HPDE6-E6E7 (cell line): ENCODE measurements around the gene CETN1.

Source experiments
- DNase-seq: peaks from one replicate; pipeline ENCODE4 v3.0.0; 2011; ENCODE audit warnings: missing footprints; ENCODE audit errors: extremely low spot score

The CETN1 gene

DNA sequence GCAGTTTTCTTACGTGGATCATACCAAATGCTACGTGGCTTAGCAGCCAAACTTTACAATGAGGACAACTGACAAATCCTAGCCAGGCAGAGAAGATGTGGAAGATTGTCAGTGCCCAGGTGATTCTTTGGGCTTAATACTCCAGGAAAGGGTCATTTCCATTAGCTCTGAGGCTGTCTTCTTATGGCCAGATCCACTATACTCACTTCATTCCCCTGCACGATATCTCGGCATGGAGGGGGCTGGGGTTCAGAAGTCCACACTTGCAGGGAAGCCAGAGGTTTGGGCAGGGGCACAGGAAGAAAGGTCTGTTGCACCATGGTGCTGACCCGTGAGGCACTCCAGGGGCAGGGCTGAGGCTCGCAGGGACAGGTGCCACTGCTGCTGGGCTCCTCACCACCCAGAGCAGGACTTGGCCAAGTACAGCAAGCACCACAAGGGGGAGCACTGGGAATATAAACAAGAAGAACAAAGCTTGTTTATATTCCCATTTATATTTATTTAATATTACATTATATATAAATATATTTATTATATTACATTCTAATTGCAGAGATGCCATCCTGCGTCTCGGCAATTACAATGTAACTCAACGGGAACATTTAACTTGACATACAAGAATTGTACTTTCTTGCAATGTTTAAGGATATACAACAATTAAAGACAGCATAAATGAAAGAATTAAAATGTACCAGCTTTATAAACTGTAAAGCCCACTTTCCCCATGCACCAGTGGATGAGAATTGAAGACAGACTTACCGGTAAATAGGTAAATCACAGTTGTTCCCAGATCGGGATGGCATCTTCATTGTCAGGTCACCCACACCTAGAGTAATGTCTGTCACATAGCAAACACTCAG is 43.8 kb downstream of the CETN1 start:
- peak; percentile 43 for DNase-seq

GRCh38 chr18:627231-627630 is 47.1 kb downstream of the CETN1 start:
- no peak for DNase-seq

DNA sequence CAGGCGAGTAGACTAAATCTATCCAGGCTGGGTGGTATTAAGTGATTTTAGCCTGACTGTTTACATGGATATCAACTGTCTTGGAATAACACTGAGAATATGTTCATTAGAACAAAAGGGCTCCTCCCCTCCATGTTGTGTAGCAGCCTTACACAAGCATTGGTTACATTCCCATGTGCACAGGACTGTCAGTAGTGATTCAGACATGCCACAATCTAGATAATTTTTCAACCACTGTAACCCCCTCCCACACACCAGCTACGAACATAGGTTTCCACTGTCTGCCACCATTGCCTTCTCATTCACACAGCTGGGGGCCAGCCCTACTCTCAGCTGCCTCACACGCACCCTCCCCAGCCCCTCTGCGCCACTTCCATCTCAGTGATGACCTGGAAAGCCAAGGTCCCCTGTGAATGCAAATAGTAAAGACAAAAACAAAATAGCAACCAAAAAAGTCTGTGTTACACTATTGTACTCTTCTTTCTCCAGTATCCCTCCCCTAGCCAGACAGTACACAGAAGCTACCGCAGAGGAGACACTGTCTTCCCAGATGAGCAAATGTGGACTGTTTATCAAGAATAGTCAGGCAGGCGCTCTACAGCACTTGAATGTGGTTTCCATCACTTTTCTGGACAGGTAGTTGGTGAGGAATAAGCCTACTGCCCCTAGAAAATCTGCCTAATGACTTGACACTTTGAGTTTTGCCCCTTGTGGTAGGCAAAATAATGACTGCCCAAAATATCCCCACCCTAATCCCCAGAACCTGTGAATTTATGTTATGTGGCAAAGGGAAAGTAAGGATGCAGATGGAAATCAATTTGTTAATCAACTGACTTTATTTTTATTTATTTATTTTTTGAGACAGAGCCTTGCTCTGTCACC is 49.3 kb downstream of the CETN1 start:
- no peak for DNase-seq

- no peak for DNase-seq
Measured at GRCh38 chr18:631560-631959, 51.4 kb downstream of the CETN1 start.
